22Rv1 (cell line): ENCODE measurements around the gene MGST3.
"Not testable (repeated sequence)": the region's sequence is repeated elsewhere in the genome, so short reads cannot be mapped to it uniquely, and the experiment has no call there.

Experiments
- ZFX ChIP-seq: fragments of 450-650 bp; IDR thresholded peaks from 2 replicates; pipeline ENCODE4 v1.6.1; 2017; ENCODE audit warnings: antibody characterized with exemption, borderline replicate concordance
- TF ChIP-seq, protein P1 (sequence below): fragments of 450-650 bp; IDR thresholded peaks from 2 replicates; pipeline ENCODE4 v1.5.1; 2017; ENCODE audit warnings: mild to moderate bottlenecking

DNA sequence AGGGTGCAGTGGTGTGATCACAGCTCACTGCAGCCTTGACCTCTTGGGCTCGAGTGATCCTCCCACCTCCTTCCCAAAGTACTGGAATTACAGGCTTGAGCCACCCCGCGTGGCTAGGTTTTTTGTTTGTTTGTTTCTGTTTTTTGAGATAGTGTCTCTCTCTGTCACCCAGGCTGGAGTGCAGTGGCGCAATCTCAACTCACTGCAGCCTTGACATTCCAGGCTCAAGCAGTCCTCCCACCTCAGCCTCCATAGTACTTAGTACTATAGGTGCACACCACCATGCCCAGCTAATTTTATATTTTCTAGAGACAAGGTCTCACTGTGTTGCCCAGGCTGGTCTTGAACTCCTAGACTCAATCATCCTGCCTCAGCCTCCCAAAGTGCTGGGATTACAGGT is 39.6 kb upstream of the MGST3 start:
- TF ChIP-seq, protein P1, sequence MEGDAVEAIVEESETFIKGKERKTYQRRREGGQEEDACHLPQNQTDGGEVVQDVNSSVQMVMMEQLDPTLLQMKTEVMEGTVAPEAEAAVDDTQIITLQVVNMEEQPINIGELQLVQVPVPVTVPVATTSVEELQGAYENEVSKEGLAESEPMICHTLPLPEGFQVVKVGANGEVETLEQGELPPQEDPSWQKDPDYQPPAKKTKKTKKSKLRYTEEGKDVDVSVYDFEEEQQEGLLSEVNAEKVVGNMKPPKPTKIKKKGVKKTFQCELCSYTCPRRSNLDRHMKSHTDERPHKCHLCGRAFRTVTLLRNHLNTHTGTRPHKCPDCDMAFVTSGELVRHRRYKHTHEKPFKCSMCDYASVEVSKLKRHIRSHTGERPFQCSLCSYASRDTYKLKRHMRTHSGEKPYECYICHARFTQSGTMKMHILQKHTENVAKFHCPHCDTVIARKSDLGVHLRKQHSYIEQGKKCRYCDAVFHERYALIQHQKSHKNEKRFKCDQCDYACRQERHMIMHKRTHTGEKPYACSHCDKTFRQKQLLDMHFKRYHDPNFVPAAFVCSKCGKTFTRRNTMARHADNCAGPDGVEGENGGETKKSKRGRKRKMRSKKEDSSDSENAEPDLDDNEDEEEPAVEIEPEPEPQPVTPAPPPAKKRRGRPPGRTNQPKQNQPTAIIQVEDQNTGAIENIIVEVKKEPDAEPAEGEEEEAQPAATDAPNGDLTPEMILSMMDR = not testable (repeated sequence)
- TF ChIP-seq ZFX = not testable (repeated sequence)
